Mesendoderm (in vitro differentiated cells): ENCODE results near the gene MZT2B.
"Not testable (repeated sequence)": the region's sequence is repeated elsewhere in the genome, so short reads cannot be mapped to it uniquely, and the experiment has no call there.

Source experiments
- DNase-seq: peaks from one replicate; pipeline ENCODE4 v3.0.0; 2013
- H2AK5ac ChIP-seq: 2 replicates; pipeline ENCODE4 v1.6.1; 2013; ENCODE audit warnings: low read length, inconsistent platforms
- H2BK120ac ChIP-seq: 2 replicates; pipeline ENCODE4 v1.6.1; 2013; ENCODE audit warnings: low read depth, mild to moderate bottlenecking, low read length, moderate library complexity, mixed read lengths
- H2BK15ac ChIP-seq: replicated peaks from 2 replicates; pipeline ENCODE4 v1.6.1; 2013; ENCODE audit warnings: low read depth, mild to moderate bottlenecking, moderate library complexity
- H2BK5ac ChIP-seq: 2 replicates; pipeline ENCODE4 v1.6.1; 2013; ENCODE audit warnings: low read length, inconsistent platforms
- H3K18ac ChIP-seq: 2 replicates; pipeline ENCODE4 v1.6.1; 2013; ENCODE audit warnings: mild to moderate bottlenecking, low read length, mixed read lengths
- H3K23ac ChIP-seq: one replicate; pipeline ENCODE4 v1.6.1; 2013; ENCODE audit warnings: low read length
- H3K27ac ChIP-seq: 2 replicates; pipeline ENCODE4 v1.5.1; 2013; ENCODE audit warnings: low read depth, mild to moderate bottlenecking, inconsistent platforms, low read length, moderate library complexity
- H3K27me3 ChIP-seq: 2 replicates; pipeline ENCODE4 v1.6.1; 2013; ENCODE audit warnings: low read length, control low read depth, mild to moderate bottlenecking, inconsistent platforms; ENCODE audit not compliant: insufficient read depth, poor library complexity
- H3K36me3 ChIP-seq: 2 replicates; pipeline ENCODE4 v1.6.1; 2013; ENCODE audit warnings: low read length, inconsistent platforms; ENCODE audit not compliant: control insufficient read depth, insufficient read depth
- H3K4ac ChIP-seq: one replicate; pipeline ENCODE4 v1.6.1; 2013; ENCODE audit warnings: low read depth, mild to moderate bottlenecking, low read length, moderate library complexity
- H3K4me1 ChIP-seq: 2 replicates; pipeline ENCODE4 v1.6.1; 2013; ENCODE audit warnings: low read depth, low read length, inconsistent platforms; ENCODE audit not compliant: control insufficient read depth
- H3K4me2 ChIP-seq: 2 replicates; pipeline ENCODE4 v1.6.1; 2013; ENCODE audit warnings: low read length
- H3K4me3 ChIP-seq: 2 replicates; pipeline ENCODE4 v1.5.1; 2013; ENCODE audit warnings: mild to moderate bottlenecking, low read length
- H3K56ac ChIP-seq: one replicate; pipeline ENCODE4 v1.6.1; 2013; ENCODE audit warnings: low read length
- H3K79me1 ChIP-seq: 2 replicates; pipeline ENCODE4 v1.6.1; 2013; ENCODE audit warnings: low read length, inconsistent platforms
- H3K79me2 ChIP-seq: 2 replicates; pipeline ENCODE4 v1.6.1; 2013; ENCODE audit warnings: mild to moderate bottlenecking, low read length; ENCODE audit not compliant: control insufficient read depth, insufficient read depth
- H3K9ac ChIP-seq: 2 replicates; pipeline ENCODE4 v1.6.1; 2013; ENCODE audit warnings: low read length, inconsistent platforms
- H4K5ac ChIP-seq: one replicate; pipeline ENCODE4 v1.6.1; 2013; ENCODE audit warnings: low read length
- H4K8ac ChIP-seq: one replicate; pipeline ENCODE4 v1.6.1; 2013; ENCODE audit warnings: low read depth, mild to moderate bottlenecking, control low read depth, low read length, moderate library complexity
- WGBS: extraction: QIAGEN DNeasy Blood & Tissue Kit; methylation state at CpG from one replicate; pipeline ENCODE4 v1.1.7; 2013; ENCODE audit warnings: low lambda C conversion rate, missing lambda C conversion rate; ENCODE audit not compliant: insufficient coverage; ENCODE audit errors: extremely low coverage; 5-methylcytosine and 5-hydroxymethylcytosine counted together

The MZT2B gene

GRCh38 chr2:130191319-130191718 is 9.3 kb downstream of the MZT2B start:
- H2AK5ac ChIP-seq, H3K27ac ChIP-seq, H3K4me3 ChIP-seq, H3K9ac ChIP-seq, H2BK15ac ChIP-seq, H3K27me3 ChIP-seq, H3K36me3 ChIP-seq, H3K23ac ChIP-seq, H2BK5ac ChIP-seq, H3K4ac ChIP-seq, H3K56ac ChIP-seq, H3K18ac ChIP-seq, H3K79me2 ChIP-seq, H3K4me2 ChIP-seq, H3K4me1 ChIP-seq, H3K79me1 ChIP-seq, DNase-seq, H4K5ac ChIP-seq, H4K8ac ChIP-seq, H2BK120ac ChIP-seq: not testable (repeated sequence)
- no CpG with 5 or more reads among the region's 6 CpGs for WGBS

GRCh38 chr2:130192451-130192850 is 10.4 kb downstream of the MZT2B start:
- not testable (repeated sequence) for H2AK5ac ChIP-seq, H3K4me1 ChIP-seq, H3K27ac ChIP-seq, H3K4ac ChIP-seq, H3K79me1 ChIP-seq, H3K23ac ChIP-seq, H3K9ac ChIP-seq, H3K4me2 ChIP-seq, H3K4me3 ChIP-seq, DNase-seq, H3K56ac ChIP-seq, H3K79me2 ChIP-seq, H3K18ac ChIP-seq, H2BK5ac ChIP-seq, H3K36me3 ChIP-seq, H2BK120ac ChIP-seq, H4K8ac ChIP-seq, H3K27me3 ChIP-seq, H2BK15ac ChIP-seq, H4K5ac ChIP-seq
- WGBS: no CpG with 5 or more reads among the region's 3 CpGs

GRCh38 chr2:130193824-130194223 is 11.8 kb downstream of the MZT2B start:
- WGBS: no CpG with 5 or more reads among the region's 22 CpGs
- not testable (repeated sequence) for H2AK5ac ChIP-seq, H3K4me2 ChIP-seq, H3K9ac ChIP-seq, H3K4ac ChIP-seq, H2BK5ac ChIP-seq, H4K5ac ChIP-seq, H3K4me1 ChIP-seq, H3K56ac ChIP-seq, H3K79me2 ChIP-seq, H3K27ac ChIP-seq, H4K8ac ChIP-seq, H3K79me1 ChIP-seq, H3K4me3 ChIP-seq, H3K23ac ChIP-seq, H3K18ac ChIP-seq, H3K36me3 ChIP-seq, H2BK120ac ChIP-seq, H2BK15ac ChIP-seq, DNase-seq, H3K27me3 ChIP-seq

GRCh38 chr2:130195089-130195635 is 13.1 kb downstream of the MZT2B start:
- H3K27ac ChIP-seq, H2BK120ac ChIP-seq, H2AK5ac ChIP-seq, H3K18ac ChIP-seq, H4K5ac ChIP-seq, H3K36me3 ChIP-seq, H3K27me3 ChIP-seq, H3K79me2 ChIP-seq, H3K4ac ChIP-seq, H4K8ac ChIP-seq, H2BK5ac ChIP-seq, H3K56ac ChIP-seq, H3K23ac ChIP-seq, H3K9ac ChIP-seq, H3K4me2 ChIP-seq, H3K4me1 ChIP-seq, DNase-seq, H2BK15ac ChIP-seq, H3K4me3 ChIP-seq, H3K79me1 ChIP-seq: not testable (repeated sequence)
- no CpG with 5 or more reads among the region's 9 CpGs for WGBS

GRCh38 chr2:130196052-130196451 is 14.0 kb downstream of the MZT2B start:
- H3K27me3 ChIP-seq, H3K18ac ChIP-seq, H3K23ac ChIP-seq, H4K5ac ChIP-seq, DNase-seq, H3K79me1 ChIP-seq, H3K4me3 ChIP-seq, H3K4me1 ChIP-seq, H3K9ac ChIP-seq, H2BK15ac ChIP-seq, H4K8ac ChIP-seq, H3K36me3 ChIP-seq, H3K56ac ChIP-seq, H2AK5ac ChIP-seq, H3K79me2 ChIP-seq, H3K27ac ChIP-seq, H2BK120ac ChIP-seq, H2BK5ac ChIP-seq, H3K4me2 ChIP-seq, H3K4ac ChIP-seq: not testable (repeated sequence)
- no CpG with 5 or more reads among the region's 13 CpGs for WGBS

GRCh38 chr2:130198343-130198742 is 16.3 kb downstream of the MZT2B start, which contains the start of gene TUBA3E:
TSS of gene TUBA3E (minus strand) at chr2:130198439. CDS start at chr2:130198360, 79 bp downstream.
- Histone ChIP-seq H3K79me1 (no peaks in the 10 kb centered on the region), H3K4me2 (no peak within 1 kb of the TSS), H3K18ac (no peak within 1 kb of the TSS), H3K23ac (no peak within 1 kb of the TSS), H4K5ac (no peak within 1 kb of the TSS), H3K56ac (no peak within 1 kb of the TSS), H3K4me3 (no peak within 1 kb of the TSS), H3K9ac (no peak within 1 kb of the TSS), H2AK5ac (no peak within 1 kb of the TSS), H3K4me1 (no peaks in the 10 kb centered on the region), H3K36me3 (no peaks in the 10 kb centered on the region), H3K4ac (no peak within 1 kb of the TSS), H4K8ac (no peak within 1 kb of the TSS), H3K79me2 (no peaks in the 10 kb centered on the region), H2BK120ac (no peak within 1 kb of the TSS), H3K27me3 (no peaks in the 10 kb centered on the region), H2BK15ac (no peak within 1 kb of the TSS), H2BK5ac (no peak within 1 kb of the TSS), H3K27ac (no peak within 1 kb of the TSS)
- WGBS: no CpG with 5 or more reads among the region's 26 CpGs
- no peak for DNase-seq
